IPS-18c (cell line): Measurements from ENCODE around the gene GPR62.
"Not testable (repeated sequence)": the region's sequence is repeated elsewhere in the genome, so short reads cannot be mapped to it uniquely, and the experiment has no call there.

Source experiments
- H3K4me3 ChIP-seq: 2 replicates; pipeline ENCODE4 v1.7.0; 2013; ENCODE audit warnings: low read depth, mild to moderate bottlenecking, low read length, moderate library complexity; ENCODE audit not compliant: insufficient read depth
- H3K9me3 ChIP-seq: one replicate; pipeline ENCODE4 v1.6.1; 2013; ENCODE audit warnings: mild to moderate bottlenecking, low read length, moderate library complexity; ENCODE audit not compliant: control insufficient read depth, insufficient read depth

GPR62 gene

DNA sequence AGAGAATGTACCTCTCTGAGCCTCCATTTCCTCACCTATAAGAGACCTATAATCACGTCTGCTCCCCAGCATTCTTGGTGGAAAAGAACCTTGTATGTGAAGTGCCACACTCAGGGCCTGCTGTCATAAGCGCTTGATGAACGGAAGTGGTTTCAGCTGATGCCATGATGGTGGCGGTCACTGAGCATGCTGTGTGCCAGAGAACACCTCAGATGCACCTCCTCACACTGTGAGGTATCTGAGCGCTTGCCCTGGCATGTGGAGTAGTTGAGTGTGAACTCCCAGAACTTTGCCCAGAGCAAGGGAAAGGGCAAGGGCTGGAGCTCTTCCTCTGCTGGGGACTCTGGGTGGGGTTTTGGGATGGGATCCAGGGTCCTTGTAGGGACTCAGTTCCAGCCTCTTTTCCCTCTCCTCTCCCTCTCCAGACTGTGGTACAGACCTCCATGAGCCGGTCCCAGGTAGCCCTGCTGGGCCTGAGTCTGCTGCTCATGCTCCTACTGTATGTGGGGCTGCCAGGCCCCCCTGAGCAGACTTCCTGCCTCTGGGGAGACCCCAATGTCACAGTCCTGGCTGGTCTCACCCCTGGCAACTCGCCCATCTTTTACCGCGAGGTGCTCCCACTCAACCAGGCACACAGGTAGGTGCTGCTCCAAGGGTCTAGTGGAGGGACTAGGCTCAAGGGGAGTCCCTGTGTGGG lies 22.4 kb downstream of the GPR62 start:
- no peak overlapping the region for H3K4me3 ChIP-seq
- H3K9me3 ChIP-seq: no peaks in the 10 kb centered on the region

DNA sequence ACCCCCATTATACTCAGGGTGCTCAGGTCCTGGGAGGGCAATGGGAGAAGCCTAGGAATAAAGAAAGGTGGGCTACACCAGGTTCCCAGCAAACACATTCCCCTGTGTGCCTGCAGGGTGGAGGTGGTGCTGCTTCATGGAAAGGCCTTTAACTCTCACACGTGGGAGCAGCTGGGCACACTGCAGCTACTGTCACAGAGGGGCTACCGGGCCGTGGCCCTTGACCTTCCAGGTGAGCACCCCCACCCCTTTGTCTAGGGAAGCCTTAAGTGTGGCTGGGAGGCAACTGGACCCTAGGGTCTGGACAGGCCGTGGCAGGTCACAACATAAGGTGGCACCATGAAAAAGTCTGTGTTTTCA lies 22.9 kb downstream of the GPR62 start:
- no peaks in the 10 kb centered on the region for H3K9me3 ChIP-seq

DNA sequence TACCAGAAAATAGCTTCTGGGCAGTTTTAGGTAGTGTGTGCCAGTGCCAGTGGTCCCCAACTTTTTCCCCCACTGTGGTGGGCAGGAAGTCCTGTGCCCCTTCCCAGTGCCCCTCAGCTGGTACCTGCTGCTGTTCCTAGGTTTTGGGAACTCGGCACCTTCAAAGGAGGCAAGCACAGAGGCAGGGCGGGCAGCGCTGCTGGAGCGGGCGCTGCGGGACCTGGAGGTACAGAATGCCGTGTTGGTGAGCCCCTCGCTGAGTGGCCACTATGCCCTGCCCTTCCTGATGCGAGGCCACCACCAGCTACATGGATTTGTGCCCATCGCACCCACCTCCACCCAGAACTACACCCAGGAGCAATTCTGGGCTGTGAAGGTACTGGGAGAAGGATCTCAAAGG lies 25.1 kb downstream of the GPR62 start:
- Histone ChIP-seq H3K4me3 (no peak overlapping the region), H3K9me3 (no peaks in the 10 kb centered on the region)

More for the DNA sequence above, 22.9 kb downstream of the GPR62 start:
- H3K4me3 ChIP-seq: no peak overlapping the region

- H3K4me3 ChIP-seq: peak overlapping the region; percentile 69
- no peaks in the 10 kb centered on the region for H3K9me3 ChIP-seq
Measured at GRCh38 chr3:51982352-51982837, 27.2 kb downstream of the GPR62 start.

GRCh38 chr3:51982838-51983577 lies 27.8 kb downstream of the GPR62 start, which contains the start of gene ACY1:
Gene ACY1 (plus strand): TSS chr3:51983535. CDS start chr3:51984065, 530 bp downstream.
- Histone ChIP-seq H3K9me3 (no peaks in the 10 kb centered on the region), H3K4me3 (peak within 1 kb of the TSS; percentile 69)

- H3K4me3 ChIP-seq: peak overlapping the region; percentile 69
- H3K9me3 ChIP-seq: no peaks in the 10 kb centered on the region
Measured at GRCh38 chr3:51983578-51984268, 28.5 kb downstream of the GPR62 start.

DNA sequence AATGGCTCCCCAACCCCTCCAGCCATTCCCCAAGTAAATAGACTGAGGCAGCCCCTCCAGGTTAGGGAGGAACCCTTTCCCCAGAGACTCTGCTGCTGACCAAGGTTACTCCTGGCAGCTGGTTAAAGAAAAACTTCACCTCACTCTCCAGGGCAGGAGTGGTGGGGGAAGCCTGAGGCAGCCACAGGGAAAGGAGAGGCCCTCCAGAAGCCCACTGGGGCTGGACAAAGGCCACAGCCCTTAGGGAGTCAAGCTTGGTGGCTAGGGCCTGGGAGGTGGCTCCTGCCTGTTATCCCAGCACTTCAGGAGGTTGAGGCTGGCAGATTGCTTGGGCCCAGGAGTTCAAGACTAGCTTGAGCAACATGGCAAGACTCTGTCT lies 29.1 kb downstream of the GPR62 start:
- H3K9me3 ChIP-seq: no peaks in the 10 kb centered on the region
- H3K4me3 ChIP-seq: peak overlapping the region; percentile 69; the same call in 1 of the 2 replicates

DNA sequence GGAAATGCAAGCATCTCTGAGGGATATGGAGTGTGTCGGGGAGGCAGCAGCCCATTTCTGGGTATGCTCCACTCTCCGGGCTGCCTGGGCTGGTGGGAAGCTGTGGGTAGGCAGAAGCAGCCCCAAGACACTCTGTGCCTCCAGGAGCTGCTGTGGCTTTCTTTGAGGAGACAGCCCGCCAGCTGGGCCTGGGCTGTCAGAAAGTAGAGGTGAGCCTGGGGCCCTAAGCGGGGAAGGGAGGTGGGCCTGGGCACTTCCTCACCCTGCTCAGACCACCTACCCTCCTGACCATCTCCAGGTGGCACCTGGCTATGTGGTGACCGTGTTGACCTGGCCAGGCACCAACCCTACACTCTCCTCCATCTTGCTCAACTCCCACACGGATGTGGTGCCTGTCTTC lies 29.9 kb downstream of the GPR62 start:
- no peaks in the 10 kb centered on the region for H3K9me3 ChIP-seq
- no peak overlapping the region for H3K4me3 ChIP-seq

DNA sequence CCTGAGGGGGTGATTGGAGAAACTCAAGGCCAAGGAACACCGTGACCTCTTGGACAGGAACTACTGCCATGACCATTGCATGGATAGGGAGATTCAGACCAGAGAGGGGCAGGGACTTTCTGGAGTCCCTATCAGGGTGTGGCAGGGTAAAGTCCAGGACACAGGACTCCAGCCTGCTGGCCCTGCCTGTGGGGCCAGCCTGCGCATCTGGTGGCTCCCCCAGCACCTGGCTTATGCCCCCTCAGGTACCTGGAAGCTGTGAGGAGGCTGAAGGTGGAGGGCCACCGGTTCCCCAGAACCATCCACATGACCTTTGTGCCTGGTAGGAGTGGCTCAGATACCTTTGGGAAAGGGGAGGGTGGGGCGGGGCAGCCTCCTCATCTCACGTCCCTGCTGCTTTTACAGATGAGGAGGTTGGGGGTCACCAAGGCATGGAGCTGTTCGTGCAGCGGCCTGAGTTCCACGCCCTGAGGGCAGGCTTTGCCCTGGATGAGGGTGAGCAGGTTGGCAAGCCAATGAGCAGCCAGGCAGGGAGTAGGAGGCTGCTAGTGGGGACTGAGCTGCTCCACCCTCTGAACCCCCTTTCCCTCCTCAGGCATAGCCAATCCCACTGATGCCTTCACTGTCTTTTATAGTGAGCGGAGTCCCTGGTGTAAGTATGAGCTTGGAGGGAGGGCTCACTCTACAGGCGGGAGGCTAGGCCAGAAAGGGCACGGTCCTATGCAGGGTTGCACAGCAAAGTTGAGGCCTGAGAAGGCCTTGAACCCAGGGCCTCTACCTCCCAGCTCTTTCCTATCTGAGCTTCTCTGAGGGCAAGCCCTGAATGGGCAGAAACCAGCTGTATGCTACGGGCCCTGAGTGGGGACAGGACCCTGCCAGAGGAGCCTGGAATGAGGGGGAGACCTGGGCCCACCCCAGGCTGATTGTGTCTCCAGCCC lies 31.1 kb downstream of the GPR62 start:
- no peaks in the 10 kb centered on the region for H3K9me3 ChIP-seq
- H3K4me3 ChIP-seq: no peak overlapping the region

- Histone ChIP-seq H3K4me3 (no peak overlapping the region), H3K9me3 (no peaks in the 10 kb centered on the region)
Measured at GRCh38 chr3:51987568-51987967, 32.4 kb downstream of the GPR62 start.

GRCh38 chr3:51988286-51989146 lies 33.3 kb downstream of the GPR62 start:
- H3K9me3 ChIP-seq: no peaks in the 10 kb centered on the region
- no peak overlapping the region for H3K4me3 ChIP-seq

- H3K9me3 ChIP-seq, H3K4me3 ChIP-seq: not testable (repeated sequence)
Measured at GRCh38 chr3:51990501-51990971, 35.4 kb downstream of the GPR62 start.

GRCh38 chr3:51992017-51992682 lies 37.0 kb downstream of the GPR62 start:
- H3K9me3 ChIP-seq: no peaks in the 10 kb centered on the region
- H3K4me3 ChIP-seq: no peak overlapping the region

DNA sequence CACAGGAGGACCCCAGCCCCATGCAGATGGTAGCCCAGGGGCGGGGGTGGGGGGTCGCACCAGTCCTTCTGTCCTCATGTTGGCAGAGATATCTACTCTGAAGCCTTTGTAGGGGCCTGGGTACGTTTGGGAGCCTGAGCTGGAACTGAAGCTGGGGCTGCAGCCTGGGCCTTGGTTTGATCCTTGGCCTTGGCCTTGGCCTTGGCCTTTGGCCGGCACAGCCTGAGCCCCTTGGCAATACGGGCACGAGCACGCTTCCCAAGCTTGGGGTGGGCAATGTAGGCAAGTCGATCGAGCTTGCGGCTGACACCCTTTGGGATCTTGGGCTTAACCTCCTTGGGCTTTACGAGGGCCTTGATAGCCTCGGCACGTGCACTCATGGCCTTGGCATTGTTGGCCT lies 38.5 kb downstream of the GPR62 start:
- not testable (repeated sequence) for H3K9me3 ChIP-seq, H3K4me3 ChIP-seq

DNA sequence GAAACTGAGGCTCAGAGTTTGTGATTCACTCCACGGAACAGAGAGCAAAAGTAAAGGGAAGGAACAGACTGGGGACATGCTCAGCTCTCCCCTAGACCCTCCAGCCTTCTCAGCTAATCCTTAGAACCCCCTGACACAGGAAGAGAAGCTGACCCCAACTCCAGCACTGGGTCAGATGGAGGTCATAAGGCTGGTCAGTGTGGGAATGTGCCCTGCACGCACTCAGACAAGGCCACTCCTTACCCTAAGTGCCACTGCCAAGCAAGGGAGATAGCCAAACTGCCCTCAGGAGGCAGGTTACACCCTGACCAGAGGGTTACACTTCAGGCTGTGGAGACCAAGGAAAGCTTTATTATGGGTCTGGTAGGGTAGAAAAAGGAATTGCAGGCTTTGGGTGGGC lies 39.3 kb downstream of the GPR62 start:
- peak overlapping the region; percentile 85 for H3K4me3 ChIP-seq
- no peaks in the 10 kb centered on the region for H3K9me3 ChIP-seq
